GM08714 (cell line): ENCODE results near the gene ARFIP1.
A peak's percentile ranks its signal among the peaks of the same experiment; 100 is the strongest.

ENCODE experiments used
- H3K4me3 ChIP-seq: fragments of 200-500 bp; sonication (Bioruptor generic); 2 replicates; pipeline ENCODE4 v1.5.1; 2014; ENCODE audit warnings: mild to moderate bottlenecking, low read length, inconsistent platforms
- ZNF274 ChIP-seq: IDR thresholded peaks from 2 replicates; pipeline ENCODE4 v1.6.1; 2012; ENCODE audit warnings: mild to moderate bottlenecking, low read depth, low read length

The ARFIP1 gene

DNA sequence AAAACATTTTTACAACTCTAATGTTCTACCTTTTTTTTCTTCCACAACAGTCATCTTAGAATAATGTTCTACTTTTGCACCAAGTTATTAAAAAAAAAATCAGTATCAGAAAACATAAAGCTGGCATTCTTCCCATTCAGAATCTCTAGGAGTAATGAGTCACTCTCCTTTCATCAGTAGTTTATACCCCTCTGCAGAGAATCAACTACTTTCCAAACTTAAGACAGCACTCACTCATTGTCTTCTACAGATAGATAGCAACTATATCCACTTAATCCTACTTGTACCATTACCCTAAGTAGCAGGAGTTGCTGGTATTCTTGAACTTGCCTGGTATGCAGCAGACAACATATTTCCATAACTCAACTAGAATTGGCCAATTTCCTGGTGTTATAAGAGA, 3.4 kb upstream of the ARFIP1 start:
- H3K4me3 ChIP-seq = no peak overlapping the region
- no peak for TF ChIP-seq ZNF274

- no peak overlapping the region for H3K4me3 ChIP-seq
- TF ChIP-seq ZNF274 = no peak
Measured at GRCh38 chr4:152777488-152777887, 2.3 kb upstream of the ARFIP1 start.

DNA sequence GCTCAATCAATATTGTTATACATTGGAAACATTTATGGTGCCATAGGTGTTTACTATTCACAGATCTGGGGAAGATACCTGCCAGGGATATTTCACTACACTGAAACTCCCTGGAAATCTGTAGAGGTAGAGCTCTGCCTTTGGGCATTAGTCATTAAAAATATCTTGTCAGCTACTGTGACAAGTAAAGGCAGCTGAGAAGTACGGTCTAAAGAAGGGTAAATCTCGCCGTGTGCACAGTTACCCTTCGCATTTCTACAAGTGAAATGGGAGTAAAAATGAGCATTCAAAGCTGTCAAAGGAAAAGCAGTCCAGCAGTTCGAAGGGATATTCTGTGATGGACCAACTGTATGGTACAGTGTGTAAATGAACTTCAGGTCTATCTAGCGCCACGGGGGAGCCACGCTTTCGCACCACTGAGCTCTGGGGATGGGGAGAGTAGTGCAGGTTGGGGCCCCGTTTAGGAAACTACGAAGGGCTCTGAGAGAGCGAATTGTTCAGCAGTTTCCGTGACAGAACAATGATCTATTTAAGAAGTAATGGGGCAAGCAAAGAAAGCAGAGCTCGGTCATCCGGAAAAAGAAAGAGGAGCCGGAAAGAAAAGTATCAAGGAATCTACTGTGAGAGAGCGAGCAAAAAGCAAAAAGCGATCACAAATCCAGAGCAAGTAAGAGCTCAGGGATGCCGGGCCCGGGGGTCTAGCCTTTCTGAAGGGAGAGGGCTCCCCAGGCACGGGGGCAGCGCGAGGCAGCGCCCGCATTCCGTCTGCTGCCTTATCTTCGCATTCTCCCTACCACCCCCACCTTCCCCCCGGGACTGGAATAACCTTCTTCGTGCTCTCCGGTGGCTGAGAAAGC, 870 bp upstream of the ARFIP1 start:
- no peak for TF ChIP-seq ZNF274

GRCh38 chr4:152780267-152780778, 569 bp downstream of the ARFIP1 start:
- TF ChIP-seq ZNF274 = no peak
- peak overlapping the region; percentile 86 for H3K4me3 ChIP-seq

More for the DNA sequence above, 870 bp upstream of the ARFIP1 start:
- H3K4me3 ChIP-seq = peak overlapping the region; percentile 86

- TF ChIP-seq ZNF274 = no peak
- no peak overlapping the region for H3K4me3 ChIP-seq
Measured at GRCh38 chr4:152784490-152785350, 5.0 kb downstream of the ARFIP1 start.

DNA sequence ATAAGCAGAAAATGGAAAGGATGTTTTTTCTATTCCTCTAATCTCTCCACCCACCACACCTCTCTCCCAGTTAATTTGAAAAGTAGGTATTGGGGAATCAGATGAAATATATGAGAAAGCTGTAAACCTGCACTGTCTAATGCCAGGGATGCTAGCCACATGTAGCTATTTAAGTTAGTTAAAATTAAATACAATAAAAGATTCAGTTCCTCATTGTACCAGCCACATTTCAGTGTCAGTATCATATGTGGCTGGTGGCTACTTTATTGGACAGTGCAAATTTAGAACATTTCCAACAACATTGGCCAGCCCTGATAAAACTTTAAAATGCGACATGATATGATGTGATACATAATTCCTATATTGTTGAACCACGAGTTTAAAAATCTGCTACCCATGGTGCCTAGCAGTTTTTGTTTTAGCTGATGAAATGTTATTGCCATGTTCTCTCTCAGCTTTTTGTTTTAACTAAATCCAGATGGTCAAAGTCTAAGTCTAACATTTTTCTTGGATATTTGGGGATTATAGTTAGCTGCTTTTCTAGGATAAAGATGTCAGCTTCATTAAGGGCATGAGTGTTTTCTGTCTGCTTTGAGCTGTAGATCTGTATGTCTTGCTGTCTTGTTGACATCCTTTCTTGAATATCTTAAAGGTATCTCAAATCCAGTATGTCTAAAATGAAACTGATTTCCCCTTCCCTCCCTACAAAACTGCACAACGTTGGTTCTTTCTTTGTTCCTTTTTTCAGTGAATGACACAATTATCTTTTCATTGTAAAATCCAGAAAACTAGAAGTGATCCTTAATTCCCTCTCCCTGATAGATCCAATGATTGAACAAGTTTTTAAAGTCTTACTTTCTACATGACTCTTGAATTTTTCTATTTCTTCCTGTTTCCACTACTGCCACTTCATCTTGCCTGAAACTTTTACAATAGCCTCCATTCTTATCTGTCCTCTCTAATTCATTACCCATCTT, 6.2 kb downstream of the ARFIP1 start:
- no peak overlapping the region for H3K4me3 ChIP-seq
- TF ChIP-seq ZNF274 = no peak

DNA sequence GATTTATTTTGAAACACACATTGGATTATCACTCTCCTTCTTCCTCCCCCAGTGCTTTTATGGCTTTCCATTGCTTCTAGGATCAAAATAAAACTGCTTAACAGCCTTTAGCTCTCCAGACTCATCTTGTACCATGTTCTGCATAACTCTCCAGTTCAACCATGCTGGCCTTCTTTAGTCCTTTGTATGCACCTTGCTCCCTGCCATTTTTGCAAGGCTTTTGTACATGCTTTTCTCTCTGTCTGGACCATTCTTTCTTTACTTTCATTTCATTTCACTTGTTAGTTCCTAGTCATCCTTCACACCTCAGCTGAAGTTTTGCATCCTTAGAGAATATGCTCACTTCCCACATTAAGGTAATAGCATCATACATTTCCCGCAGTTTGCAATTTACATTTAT, 6.9 kb downstream of the ARFIP1 start:
- no peak for TF ChIP-seq ZNF274
- no peak overlapping the region for H3K4me3 ChIP-seq

- TF ChIP-seq ZNF274 = no peak
- H3K4me3 ChIP-seq = no peak overlapping the region
Measured at GRCh38 chr4:152795891-152796290, 16.1 kb downstream of the ARFIP1 start.

DNA sequence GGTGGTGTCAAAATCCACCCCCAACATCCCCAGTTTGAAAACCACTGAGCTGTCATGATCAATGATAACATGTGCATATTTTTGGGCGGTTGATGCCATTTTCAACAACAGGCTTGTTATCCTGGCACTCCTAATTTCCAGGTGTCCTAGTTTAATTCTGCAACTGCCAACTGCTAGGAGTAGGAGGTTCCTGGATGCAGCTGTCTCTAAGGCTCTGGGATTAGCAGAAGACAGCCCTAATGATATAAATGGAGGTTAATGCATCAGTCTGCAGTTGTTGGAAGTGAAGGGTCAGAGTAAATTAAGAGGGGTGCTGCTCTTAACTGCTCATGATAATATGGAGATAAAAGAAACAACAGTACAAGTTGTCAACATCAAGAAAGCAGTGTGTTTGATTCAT, 23.8 kb downstream of the ARFIP1 start:
- TF ChIP-seq ZNF274 = no peak
- no peak overlapping the region for H3K4me3 ChIP-seq

DNA sequence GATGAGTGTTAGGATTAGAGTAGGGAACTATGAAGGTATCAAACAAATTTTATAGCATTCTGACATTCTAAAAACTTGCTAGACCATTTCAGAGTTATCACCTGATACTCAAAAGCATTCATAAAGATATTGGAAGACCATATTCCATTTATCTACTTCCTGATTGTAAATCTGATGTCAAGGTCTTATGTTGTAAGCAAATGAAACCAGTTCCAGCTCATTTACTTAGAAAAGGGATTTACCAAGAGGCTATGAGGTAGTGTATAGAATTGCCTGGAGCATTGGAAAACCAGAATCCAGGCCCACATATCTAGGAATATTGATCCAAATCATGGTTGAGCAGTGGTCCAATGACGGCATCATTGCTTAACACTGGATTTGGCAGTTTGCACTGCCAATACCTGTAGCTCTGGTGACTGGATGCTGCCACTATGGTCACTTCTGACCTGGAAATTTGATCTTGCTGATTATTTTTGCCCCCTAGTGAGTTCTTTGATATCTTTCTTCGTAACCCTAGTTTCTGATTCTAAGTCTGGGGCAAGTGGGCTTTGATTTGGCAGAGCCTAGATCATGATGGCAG, 25.4 kb downstream of the ARFIP1 start:
- no peak overlapping the region for H3K4me3 ChIP-seq
- no peak for TF ChIP-seq ZNF274

DNA sequence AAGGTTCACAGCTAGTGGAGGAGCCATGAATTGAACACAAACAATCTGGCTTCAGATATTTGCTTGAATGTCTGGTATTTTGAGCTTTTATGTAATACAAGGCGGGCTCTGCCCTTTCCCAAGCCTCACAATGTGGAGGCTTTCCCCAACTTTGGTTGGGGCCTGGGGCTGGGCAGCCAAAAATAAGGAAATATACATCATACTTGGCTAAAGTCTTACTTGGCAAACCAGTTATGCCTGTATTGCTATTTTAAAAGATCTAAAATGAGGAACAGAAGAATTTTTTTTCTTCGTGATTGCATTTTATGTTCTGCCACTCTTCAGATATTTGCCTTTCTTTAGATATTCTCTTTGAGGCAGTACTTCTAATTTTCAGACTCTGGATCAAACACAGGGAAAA, 26.1 kb downstream of the ARFIP1 start:
- TF ChIP-seq ZNF274 = no peak
- no peak overlapping the region for H3K4me3 ChIP-seq

- no peak for TF ChIP-seq ZNF274
Measured at GRCh38 chr4:152806501-152807125, 26.9 kb downstream of the ARFIP1 start.

GRCh38 chr4:152807294-152807829, 27.6 kb downstream of the ARFIP1 start:
- TF ChIP-seq ZNF274 = no peak
- H3K4me3 ChIP-seq = no peak overlapping the region

More at GRCh38 chr4:152806501-152807125, 26.9 kb downstream of the ARFIP1 start:
- H3K4me3 ChIP-seq = no peak overlapping the region
